ENCODE data around the gene KAT2B.

- TF ChIP-seq, protein P1, sequence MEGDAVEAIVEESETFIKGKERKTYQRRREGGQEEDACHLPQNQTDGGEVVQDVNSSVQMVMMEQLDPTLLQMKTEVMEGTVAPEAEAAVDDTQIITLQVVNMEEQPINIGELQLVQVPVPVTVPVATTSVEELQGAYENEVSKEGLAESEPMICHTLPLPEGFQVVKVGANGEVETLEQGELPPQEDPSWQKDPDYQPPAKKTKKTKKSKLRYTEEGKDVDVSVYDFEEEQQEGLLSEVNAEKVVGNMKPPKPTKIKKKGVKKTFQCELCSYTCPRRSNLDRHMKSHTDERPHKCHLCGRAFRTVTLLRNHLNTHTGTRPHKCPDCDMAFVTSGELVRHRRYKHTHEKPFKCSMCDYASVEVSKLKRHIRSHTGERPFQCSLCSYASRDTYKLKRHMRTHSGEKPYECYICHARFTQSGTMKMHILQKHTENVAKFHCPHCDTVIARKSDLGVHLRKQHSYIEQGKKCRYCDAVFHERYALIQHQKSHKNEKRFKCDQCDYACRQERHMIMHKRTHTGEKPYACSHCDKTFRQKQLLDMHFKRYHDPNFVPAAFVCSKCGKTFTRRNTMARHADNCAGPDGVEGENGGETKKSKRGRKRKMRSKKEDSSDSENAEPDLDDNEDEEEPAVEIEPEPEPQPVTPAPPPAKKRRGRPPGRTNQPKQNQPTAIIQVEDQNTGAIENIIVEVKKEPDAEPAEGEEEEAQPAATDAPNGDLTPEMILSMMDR (IDR thresholded peaks at IDR 0.05; ENCODE audit: low read depth, low read length, missing input control), result no peak
- TF ChIP-seq ZBTB33 (IDR thresholded peaks at IDR 0.05) (no peak), EGR1 (IDR thresholded peaks at IDR 0.05; ENCODE audit: low read depth in 2 of 2) (no peak), HNF4G (IDR thresholded peaks at IDR 0.05) (no peak), MAX (IDR thresholded peaks at IDR 0.05) (no peak), RAD21 (IDR thresholded peaks at IDR 0.05) (no peak), JUND (IDR thresholded peaks at IDR 0.05) (no peak), HNF4A (conservative IDR thresholded peaks at IDR 0.05) (no peak), TAF1 (conservative IDR thresholded peaks at IDR 0.05) (no peak), RXRA (IDR thresholded peaks at IDR 0.05) (no peak)
- TF ChIP-seq, protein P2, sequence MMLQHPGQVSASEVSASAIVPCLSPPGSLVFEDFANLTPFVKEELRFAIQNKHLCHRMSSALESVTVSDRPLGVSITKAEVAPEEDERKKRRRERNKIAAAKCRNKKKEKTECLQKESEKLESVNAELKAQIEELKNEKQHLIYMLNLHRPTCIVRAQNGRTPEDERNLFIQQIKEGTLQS (IDR thresholded peaks at IDR 0.05), result no peak
- TF ChIP-seq, protein P3, sequence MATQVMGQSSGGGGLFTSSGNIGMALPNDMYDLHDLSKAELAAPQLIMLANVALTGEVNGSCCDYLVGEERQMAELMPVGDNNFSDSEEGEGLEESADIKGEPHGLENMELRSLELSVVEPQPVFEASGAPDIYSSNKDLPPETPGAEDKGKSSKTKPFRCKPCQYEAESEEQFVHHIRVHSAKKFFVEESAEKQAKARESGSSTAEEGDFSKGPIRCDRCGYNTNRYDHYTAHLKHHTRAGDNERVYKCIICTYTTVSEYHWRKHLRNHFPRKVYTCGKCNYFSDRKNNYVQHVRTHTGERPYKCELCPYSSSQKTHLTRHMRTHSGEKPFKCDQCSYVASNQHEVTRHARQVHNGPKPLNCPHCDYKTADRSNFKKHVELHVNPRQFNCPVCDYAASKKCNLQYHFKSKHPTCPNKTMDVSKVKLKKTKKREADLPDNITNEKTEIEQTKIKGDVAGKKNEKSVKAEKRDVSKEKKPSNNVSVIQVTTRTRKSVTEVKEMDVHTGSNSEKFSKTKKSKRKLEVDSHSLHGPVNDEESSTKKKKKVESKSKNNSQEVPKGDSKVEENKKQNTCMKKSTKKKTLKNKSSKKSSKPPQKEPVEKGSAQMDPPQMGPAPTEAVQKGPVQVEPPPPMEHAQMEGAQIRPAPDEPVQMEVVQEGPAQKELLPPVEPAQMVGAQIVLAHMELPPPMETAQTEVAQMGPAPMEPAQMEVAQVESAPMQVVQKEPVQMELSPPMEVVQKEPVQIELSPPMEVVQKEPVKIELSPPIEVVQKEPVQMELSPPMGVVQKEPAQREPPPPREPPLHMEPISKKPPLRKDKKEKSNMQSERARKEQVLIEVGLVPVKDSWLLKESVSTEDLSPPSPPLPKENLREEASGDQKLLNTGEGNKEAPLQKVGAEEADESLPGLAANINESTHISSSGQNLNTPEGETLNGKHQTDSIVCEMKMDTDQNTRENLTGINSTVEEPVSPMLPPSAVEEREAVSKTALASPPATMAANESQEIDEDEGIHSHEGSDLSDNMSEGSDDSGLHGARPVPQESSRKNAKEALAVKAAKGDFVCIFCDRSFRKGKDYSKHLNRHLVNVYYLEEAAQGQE (IDR thresholded peaks at IDR 0.05), result no peak
These were observed 43.7 kb downstream of the KAT2B start for GRCh38 chr3:20083953-20084352.
